Urinary bladder (tissue), 4 donors: ENCODE results near the gene ATG16L2. TPM values are rescaled to one million over a fixed set of nuclear protein-coding genes. Genes with fewer than 3 reads are reported as not detected.

Experiments
- DNase-seq: peaks from one replicate; pipeline ENCODE4 v3.0.0-alpha.2; 2015; ENCODE audit errors: extremely low spot score
- H3K27ac ChIP-seq: one replicate; pipeline ENCODE4 v1.5.1; 2013; ENCODE audit warnings: low read depth, mild to moderate bottlenecking, moderate library complexity
- H3K36me3 ChIP-seq: one replicate; pipeline ENCODE4 v1.6.1; 2013; ENCODE audit warnings: mild to moderate bottlenecking, moderate library complexity; ENCODE audit not compliant: insufficient read depth
- H3K4me1 ChIP-seq: one replicate; pipeline ENCODE4 v1.6.1; 2013; ENCODE audit warnings: mild to moderate bottlenecking, moderate library complexity; ENCODE audit not compliant: insufficient read depth
- H3K4me3 ChIP-seq: one replicate; pipeline ENCODE4 v1.5.1; 2013; ENCODE audit warnings: low read depth, low read length
- WGBS: extraction: QIAGEN DNeasy Blood & Tissue Kit; methylation state at CpG from one replicate; pipeline ENCODE4 v1.1.7; 2013; 5-methylcytosine and 5-hydroxymethylcytosine counted together
- polyA plus RNA-seq: library from polyadenylated mRNA; stranded (reverse); fragments of 200-250 nt; gene quantifications from one replicate; pipeline ENCODE4 v1.2.3, GENCODE V29; 2013
- small RNA-seq: library from RNA; depleted of rRNA; stranded (forward); fragments of <200 nt; gene quantifications from one replicate; pipeline ENCODE3, GENCODE V24; 2014
- total RNA-seq: library from RNA; depleted of rRNA; stranded (reverse); fragments of >200 nt; gene quantifications from one replicate; pipeline ENCODE4 v1.2.3, GENCODE V29; 2014
- donor health status: healthy with polysubstance abuse.
- donor health status: healthy.

Gene ATG16L2
- total and polyA plus RNA-seq, 2 donors: 17.2 to 22.3 TPM

DNA sequence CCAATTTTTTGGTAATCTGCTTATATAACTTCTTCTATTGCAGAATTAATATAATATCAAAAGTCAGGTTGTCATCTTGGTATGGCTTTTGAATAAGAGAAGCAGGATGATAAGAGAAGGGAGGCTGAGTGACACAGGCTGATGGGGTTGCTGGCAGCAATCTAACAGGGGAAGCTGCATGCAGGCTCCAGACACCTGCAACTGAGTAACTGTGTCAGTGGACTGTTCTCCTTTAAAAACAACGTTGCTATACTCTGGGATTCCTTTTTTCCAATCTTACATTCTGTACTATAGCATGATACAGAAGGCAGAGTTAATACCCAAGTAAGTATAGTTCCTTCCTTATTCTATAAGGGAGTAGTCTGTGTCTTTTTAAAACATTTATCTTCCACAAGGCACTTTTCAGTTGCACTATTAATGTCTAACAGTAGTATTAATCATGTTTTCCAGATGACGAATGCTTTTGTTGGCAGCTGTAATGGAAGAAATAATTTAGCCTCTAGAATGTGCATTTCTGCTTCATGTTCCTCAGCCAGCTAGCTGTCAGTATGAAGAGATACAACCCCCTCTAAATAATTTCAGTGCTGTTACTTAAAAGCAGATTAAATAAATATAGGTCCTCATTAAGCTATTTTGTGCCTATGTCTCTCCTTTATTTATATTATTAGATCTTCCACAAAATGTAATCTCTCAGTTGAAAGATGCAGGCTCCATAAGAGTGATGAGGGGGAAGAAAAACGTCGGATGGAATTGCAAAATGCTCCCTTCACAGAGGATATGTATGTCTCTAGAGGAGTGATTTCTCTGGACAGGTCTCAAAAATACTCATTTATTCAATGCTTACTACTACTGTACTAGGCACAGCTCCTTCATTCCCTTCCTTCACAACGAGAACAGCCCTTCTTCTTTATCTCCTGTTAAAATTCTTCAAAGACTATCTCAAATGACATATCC, 50.8 kb downstream of the ATG16L2 start:
- H3K4me1 ChIP-seq: no peaks in the 10 kb centered on the region
- WGBS: 17% methylated on average over 5 of the region's 5 CpGs
- no peaks in the 10 kb centered on the region for H3K36me3 ChIP-seq
- H3K4me3 ChIP-seq: no peak overlapping the region
- no peak overlapping the region for H3K27ac ChIP-seq
- DNase-seq: peak; percentile 81

DNA sequence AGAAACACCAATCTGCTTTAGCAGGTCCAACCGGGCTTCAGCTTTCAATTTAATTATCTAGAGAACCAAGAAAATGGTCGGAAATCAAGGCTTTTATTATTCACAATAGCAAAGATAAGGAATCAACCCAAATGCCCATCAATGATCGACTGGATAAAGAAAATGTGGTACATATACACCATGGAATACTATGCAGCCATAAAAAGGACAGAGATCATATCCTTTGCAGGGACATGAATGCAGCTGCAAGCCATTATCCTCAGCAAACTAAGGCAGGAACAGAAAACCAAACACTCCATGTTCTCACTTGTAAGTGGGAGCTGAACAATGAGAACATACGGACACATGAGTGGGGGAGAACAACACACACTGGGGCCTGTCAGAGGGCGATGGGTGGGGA, 53.8 kb downstream of the ATG16L2 start:
- WGBS: 97% methylated on average over 5 of the region's 5 CpGs
- Histone ChIP-seq H3K36me3 (no peaks in the 10 kb centered on the region), H3K27ac (no peak overlapping the region), H3K4me3 (no peak overlapping the region), H3K4me1 (no peaks in the 10 kb centered on the region)
- DNase-seq: no peak

DNA sequence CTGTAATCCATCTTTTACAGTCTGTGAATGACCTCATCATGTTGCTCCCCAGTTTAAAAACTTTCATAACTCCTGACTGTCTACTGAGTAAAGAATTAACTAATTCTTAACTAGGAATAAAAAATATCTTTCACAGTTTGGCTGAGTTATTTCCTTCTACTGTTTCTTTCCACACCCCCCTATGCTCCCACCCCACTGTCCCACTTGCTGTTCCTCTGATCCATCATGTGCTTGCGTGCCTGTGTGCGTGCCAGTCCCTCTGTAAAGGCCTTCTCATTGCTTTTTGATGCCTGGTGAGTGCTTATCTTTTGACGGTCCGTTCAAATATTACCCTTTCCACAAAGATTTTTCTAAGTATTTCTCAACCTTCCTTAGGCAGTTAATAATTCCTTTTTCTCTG, 55.6 kb downstream of the ATG16L2 start:
- Histone ChIP-seq H3K4me1 (no peaks in the 10 kb centered on the region), H3K27ac (no peak overlapping the region), H3K4me3 (no peak overlapping the region), H3K36me3 (no peaks in the 10 kb centered on the region)
- no peak for DNase-seq
- WGBS: 81% methylated on average over 4 of the region's 4 CpGs

- Histone ChIP-seq H3K36me3 (no peaks in the 10 kb centered on the region), H3K27ac (no peak overlapping the region), H3K4me3 (no peak overlapping the region), H3K4me1 (no peaks in the 10 kb centered on the region)
- 47% methylated on average over 1 of the region's 1 CpG for WGBS
- no peak for DNase-seq
These were observed 56.9 kb downstream of the ATG16L2 start for GRCh38 chr11:72871119-72871518.

- H3K4me1 ChIP-seq: no peaks in the 10 kb centered on the region
- H3K36me3 ChIP-seq: no peaks in the 10 kb centered on the region
- H3K4me3 ChIP-seq: no peak overlapping the region
- no peak for DNase-seq
- WGBS: 97% methylated on average over 1 of the region's 1 CpG
- H3K27ac ChIP-seq: no peak overlapping the region
These were observed 57.8 kb downstream of the ATG16L2 start for GRCh38 chr11:72872012-72872411.

GRCh38 chr11:72875736-72876135, 61.5 kb downstream of the ATG16L2 start:
- WGBS: 96% methylated on average over 1 of the region's 1 CpG

GRCh38 chr11:72876147-72876546, 61.9 kb downstream of the ATG16L2 start:
- 97% methylated on average over 3 of the region's 3 CpGs for WGBS
- Histone ChIP-seq H3K4me3 (no peak overlapping the region), H3K27ac (no peak overlapping the region), H3K36me3 (no peaks in the 10 kb centered on the region), H3K4me1 (no peaks in the 10 kb centered on the region)
- DNase-seq: no peak

More at GRCh38 chr11:72875736-72876135, 61.5 kb downstream of the ATG16L2 start:
- Histone ChIP-seq H3K36me3 (no peaks in the 10 kb centered on the region), H3K4me3 (no peak overlapping the region), H3K27ac (no peak overlapping the region), H3K4me1 (no peaks in the 10 kb centered on the region)
- no peak for DNase-seq

Small RNA genes lying within 50 kb of the gene (small RNA-seq; reads per million reads assigned to genes)
- gene MIR4692: not detected
- not detected for gene RF00019
- gene RNU6-672P: not detected

Other genes with a start within 250 kb of the ATG16L2 start
- gene PDE2A, start 140.0 kb upstream of the ATG16L2 start, total RNA-seq: 18.6 TPM
- 56.1 TPM for gene PDE2A, start 140.0 kb upstream of the ATG16L2 start, polyA plus RNA-seq
- gene ARAP1, start 62.0 kb upstream of the ATG16L2 start, total RNA-seq: 88.6 TPM
- gene ARAP1, start 62.0 kb upstream of the ATG16L2 start, polyA plus RNA-seq: 66.5 TPM
- gene STARD10, start 20.4 kb upstream of the ATG16L2 start, total RNA-seq: 16.3 TPM
- 33.5 TPM for gene STARD10, start 20.4 kb upstream of the ATG16L2 start, polyA plus RNA-seq